GM19193 (cell line): ENCODE results near the gene NPIPB2.

Source experiments
- POLR2A ChIP-seq: IDR thresholded peaks from 4 replicates; pipeline ENCODE4 v1.6.1; 2011; ENCODE audit not compliant: insufficient read depth, insufficient read length; ENCODE audit errors: extremely low read depth

The NPIPB2 gene

DNA sequence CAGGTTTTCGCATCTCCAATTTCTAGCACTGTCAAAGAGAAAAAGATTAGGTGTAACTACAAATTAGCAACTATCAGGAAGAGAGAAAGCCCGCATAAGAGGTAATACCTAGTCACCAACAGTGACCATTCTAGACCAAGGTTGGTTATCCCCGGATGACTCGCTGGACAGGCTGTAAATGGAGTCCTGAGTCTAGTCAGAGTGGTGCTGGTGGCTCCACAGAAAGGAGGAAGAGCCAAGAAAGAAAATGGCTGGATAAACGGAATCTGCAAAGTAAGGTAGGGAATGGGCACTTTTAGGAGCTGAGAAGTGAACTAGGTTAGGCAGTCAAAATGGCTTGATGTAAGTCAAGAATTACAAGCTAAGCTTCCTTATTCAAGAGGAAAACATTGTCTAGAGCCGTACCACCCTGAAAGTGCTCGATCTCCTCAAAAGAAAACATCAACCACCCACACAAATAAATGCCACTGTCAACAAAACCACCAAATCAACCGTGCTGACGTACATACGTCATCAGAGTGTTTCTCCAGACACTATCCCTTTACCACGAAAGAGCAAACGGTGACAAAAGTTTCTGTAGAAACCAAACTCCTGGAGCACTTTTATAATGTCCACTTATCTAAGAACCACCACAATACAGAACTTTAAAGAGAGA is 28.3 kb downstream of the NPIPB2 start:
- TF ChIP-seq POLR2A, result no peak

DNA sequence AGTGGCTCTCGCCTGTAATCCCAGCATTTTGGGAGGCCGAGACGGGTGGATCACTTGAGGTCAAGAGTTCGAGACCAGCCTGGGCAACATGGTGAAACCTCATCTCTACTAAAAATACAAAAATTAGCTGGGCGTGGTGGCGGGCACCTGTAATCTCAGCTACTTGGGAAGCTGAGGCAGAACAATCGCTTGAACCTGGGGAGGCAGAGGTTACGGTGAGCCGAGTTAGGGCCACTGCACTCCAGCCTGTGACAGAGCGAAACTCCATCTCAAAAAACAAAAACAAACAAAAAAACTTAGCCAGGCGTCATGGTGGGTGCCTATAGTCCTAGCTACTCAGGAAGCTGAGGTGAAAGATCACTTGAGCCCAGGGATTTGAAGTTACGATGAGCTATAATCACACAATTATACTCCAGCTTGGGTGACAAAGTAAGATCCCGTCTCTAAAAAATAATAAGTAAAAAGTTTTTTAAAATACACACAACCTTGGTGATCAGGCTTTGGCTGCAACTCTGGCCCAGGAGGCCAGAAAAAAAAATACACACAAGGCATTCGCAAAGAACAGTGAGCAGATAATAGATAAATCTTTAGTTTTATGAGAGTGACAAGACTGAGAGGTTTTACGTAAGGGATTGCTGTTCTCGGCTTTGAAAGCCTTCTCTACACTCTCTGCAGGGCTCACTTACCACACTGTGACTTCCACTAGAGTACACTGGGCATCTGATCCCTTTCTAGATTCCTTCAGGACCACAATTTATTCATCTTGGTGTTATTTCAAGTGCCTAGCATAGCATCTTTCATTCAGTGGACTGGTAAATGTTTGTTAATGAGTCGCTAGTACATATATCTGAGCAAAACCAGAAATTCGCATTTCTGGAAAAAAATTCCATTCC is 31.9 kb downstream of the NPIPB2 start:
- no peak for TF ChIP-seq POLR2A

- TF ChIP-seq POLR2A, result no peak
These were observed 34.5 kb downstream of the NPIPB2 start for GRCh38 chr16:11907160-11907970.

DNA sequence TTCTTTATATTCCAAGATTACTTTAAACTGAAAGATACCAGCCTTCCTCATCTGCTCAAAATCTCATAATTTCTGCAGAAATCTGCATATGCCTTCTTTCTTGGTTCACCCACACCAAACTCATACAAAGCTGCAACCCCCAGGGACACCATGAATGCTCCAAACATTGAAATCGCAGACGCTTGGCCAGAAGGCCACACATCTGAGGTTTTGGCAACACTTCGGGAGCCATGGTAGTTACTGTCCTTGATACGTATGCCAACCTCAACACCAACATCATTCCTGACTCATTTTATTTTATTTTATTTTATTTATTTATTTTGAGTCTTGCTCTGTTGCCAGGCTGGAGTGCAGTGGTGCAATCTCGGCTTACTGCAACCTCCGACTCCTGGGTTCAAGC is 37.9 kb downstream of the NPIPB2 start:
- TF ChIP-seq POLR2A, result no peak

DNA sequence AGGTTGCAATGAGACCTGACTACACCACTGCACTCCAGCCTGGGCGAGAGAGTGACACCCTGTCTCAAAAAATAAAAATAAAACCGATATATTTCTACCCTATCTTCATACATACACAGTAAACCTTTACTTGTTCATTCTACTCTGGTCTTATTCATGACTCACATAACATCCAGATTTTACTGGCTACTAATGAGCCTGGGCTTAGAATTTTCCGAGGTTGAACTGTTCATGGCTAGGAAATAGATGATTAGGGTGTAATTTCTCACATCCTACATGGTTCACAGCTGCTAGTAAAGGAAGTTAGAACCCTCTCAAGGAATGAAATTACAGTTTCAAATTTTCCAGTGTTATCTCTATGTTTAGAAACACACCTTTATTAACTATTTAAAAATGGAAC is 40.8 kb downstream of the NPIPB2 start:
- TF ChIP-seq POLR2A, result no peak

DNA sequence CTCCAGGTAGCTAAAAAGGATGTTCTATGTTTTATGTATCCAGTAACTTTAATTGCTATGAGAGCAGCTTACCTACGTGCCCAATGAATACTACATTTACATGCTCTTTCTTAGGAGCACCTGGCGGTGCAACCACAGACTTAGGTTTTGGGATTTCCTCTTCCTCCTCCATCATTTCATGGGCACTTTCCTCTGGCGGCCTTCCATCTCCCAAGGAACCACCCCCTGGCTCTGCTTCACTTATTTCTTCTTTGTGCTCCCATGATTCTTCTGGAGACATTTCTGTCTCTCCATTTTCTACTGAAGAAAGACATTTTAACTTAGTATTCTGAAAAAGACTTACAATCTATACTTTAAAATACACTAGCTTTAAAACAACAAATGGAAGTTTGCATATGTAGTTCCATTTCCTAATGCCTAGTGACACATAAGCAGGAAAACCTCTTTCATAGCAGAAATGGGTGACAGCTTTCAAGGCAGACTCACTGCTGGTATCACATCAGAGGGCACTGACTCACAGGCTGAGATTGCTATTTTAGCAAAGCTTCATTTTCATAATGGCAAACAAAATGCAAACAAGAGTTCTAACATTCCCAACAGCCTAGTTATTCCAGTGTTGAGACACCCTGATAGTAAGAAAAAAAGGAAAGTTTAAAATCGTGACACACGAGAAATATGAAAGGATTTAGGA is 45.2 kb downstream of the NPIPB2 start:
- TF ChIP-seq POLR2A, result no peak

DNA sequence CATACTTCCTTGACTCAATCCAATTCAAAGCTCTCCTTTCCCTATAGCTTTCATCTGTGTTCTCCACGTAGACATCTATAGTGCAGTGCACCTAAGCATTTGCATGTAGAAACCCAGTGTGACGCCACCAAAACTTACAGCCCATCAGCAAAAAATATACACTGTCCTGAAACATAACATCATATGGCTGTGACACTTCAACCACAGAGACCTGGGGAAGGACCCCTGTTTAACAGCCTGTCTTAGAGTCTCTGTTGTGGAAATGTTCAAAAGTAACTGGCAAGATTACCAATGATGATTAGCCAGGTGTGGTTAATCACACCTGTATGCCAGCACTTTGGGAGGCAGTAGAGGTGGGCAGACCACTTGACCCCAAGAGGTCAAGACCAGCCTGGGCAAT is 48.3 kb downstream of the NPIPB2 start:
- no peak for TF ChIP-seq POLR2A

- TF ChIP-seq POLR2A, result no peak
These were observed 49.1 kb downstream of the NPIPB2 start for GRCh38 chr16:11892761-11893160.

DNA sequence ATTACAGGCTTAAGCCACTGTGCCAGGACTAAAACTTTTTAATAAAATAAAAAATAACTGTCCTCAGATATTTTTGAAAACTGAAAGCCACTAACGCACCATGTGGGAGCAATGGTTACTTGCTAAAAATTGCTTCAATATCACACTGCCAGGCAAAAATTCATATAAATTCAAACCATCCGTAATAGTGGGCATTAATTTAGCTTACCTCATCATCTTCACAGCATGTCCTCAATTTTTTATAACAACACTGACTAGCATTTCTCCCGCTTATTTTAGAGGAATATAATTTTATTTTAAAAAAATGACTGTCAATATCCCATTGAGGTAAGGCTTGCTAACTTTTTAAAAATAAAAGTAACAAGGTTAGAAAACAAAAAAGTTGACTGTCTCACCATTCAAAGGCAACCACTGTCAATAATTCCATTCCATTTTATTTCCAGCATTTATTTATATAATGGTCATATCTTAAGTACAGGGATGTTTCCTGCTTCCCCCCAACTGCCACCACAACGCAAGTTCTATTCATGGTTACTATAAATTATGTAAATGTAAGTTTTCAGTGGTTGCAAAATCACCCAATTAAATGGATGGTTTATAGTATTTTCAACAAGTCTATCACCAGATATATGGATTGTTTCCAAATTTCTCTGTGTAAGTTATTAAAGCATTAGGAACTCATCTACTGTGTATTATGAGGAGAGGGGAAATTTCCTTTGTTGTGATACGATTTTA is 51.4 kb downstream of the NPIPB2 start:
- no peak for TF ChIP-seq POLR2A

- no peak for TF ChIP-seq POLR2A
These were observed 55.0 kb downstream of the NPIPB2 start for GRCh38 chr16:11886881-11887280.

GRCh38 chr16:11884035-11884434 is 57.8 kb downstream of the NPIPB2 start:
- no peak for TF ChIP-seq POLR2A

DNA sequence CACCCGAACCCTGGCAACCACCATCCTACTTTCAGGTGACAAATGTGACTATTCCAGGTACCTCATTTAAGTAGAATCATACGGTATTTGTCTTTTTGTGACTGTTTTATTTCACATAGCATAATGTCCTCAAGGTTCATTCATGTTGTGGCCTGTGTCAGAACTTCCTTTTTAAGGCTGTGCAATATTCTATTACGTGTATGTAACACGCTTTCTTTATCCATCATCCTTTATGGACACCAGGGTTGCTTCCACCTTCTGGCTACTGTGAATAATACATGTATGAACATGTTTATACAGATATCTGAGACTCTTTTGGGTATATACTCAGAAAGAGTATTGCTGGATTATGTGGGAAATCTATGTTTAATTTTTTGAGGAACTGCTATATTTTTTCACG is 61.8 kb downstream of the NPIPB2 start:
- no peak for TF ChIP-seq POLR2A

DNA sequence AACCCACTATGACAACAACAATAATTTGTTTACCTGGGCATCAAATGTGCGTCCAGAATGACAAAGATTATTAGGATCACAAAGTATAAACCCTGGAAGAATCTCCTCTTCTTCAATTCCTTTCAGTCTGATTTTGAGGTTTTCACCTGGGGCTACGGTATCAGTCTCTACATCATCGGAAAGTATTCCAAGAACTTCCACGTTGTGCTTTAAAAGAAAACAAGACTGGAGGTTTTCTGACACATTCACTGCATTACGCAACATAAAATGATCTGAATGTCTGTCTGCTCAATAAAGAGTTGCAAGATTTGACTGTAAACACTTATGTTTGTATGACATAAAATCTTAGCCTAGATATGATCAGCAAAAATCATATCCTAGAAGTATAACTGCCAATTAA is 64.5 kb downstream of the NPIPB2 start:
- no peak for TF ChIP-seq POLR2A
